HEK293 (cell line): ENCODE data around the gene CNPY4.

Source experiments
- CTCF ChIA-PET: fragments of 350-600 bp; formaldehyde crosslinking; extraction: SDS; loops from one replicate; lab custom pipeline; 2021; ENCODE audit warnings: antibody characterized with exemption; lab: Yijun Ruan, JAX
- POLR2A ChIA-PET: fragments of 300-600 bp; formaldehyde crosslinking; extraction: SDS; loops from one replicate; lab custom pipeline; 2020; ENCODE audit warnings: antibody characterized with exemption, inconsistent platforms; lab: Yijun Ruan, JAX
- H3K27ac ChIP-seq: fragments of 200-500 bp; sonication (Bioruptor generic); 2 replicates; pipeline ENCODE4 v1.5.1; 2014; ENCODE audit warnings: low read depth, low read length, control low read depth, inconsistent platforms; ENCODE audit errors: extremely low read depth
- H3K36me3 ChIP-seq, 2 experiments: fragments of 200-500 bp in 1 of 2; sonication (Bioruptor generic) in 1 of 2; 1 replicate in 1 of 2; 2 replicates in 1 of 2; pipeline ENCODE4 v1.5.1; 2014 to 2017; ENCODE audit warnings: inconsistent platforms in 2 of 2, low read length in 2 of 2; ENCODE audit not compliant: control insufficient read depth in 2 of 2, insufficient read depth in 1 of 2
- H3K4me1 ChIP-seq: fragments of 200-500 bp; sonication (Bioruptor generic); 2 replicates; pipeline ENCODE4 v1.5.1; 2014; ENCODE audit warnings: mild to moderate bottlenecking, low read length, inconsistent platforms; ENCODE audit not compliant: control insufficient read depth, insufficient read depth
- H3K4me3 ChIP-seq: 2 replicates; pipeline ENCODE4 v1.5.1; 2011; ENCODE audit warnings: low read depth, mild to moderate bottlenecking, control low read depth, low read length, moderate library complexity
- H3K9me3 ChIP-seq: fragments of 200-500 bp; sonication (Bioruptor generic); 2 replicates; pipeline ENCODE4 v1.5.1; 2014; ENCODE audit warnings: low read depth, low read length, inconsistent platforms; ENCODE audit not compliant: control insufficient read depth, insufficient read depth
- BCL11A ChIP-seq: fragments of 450-650 bp; formaldehyde crosslinking; IDR thresholded peaks from 2 replicates; pipeline ENCODE4 v1.5.1; 2016; ENCODE audit warnings: low read depth, missing biosample characterization, missing genetic modification characterization
- CTCF ChIP-seq: fragments of 450-650 bp; formaldehyde crosslinking; IDR thresholded peaks from 2 replicates; pipeline ENCODE4 v1.5.1; 2016; ENCODE audit warnings: missing biosample characterization, missing genetic modification characterization
- IKZF3 ChIP-seq: fragments of 450-650 bp; IDR thresholded peaks from 2 replicates; pipeline ENCODE4 v1.5.0; 2018; ENCODE audit warnings: missing biosample characterization, mild to moderate bottlenecking, missing genetic modification characterization, moderate library complexity
- KLF1 ChIP-seq: fragments of 450-650 bp; formaldehyde crosslinking; IDR thresholded peaks from 2 replicates; pipeline ENCODE4 v1.5.1; 2016; ENCODE audit warnings: missing biosample characterization, missing genetic modification characterization
- KLF8 ChIP-seq: fragments of 450-650 bp; formaldehyde crosslinking; IDR thresholded peaks from 2 replicates; pipeline ENCODE4 v1.5.1; 2016; ENCODE audit warnings: missing biosample characterization, missing genetic modification characterization
- SP7 ChIP-seq: fragments of 450-650 bp; formaldehyde crosslinking; IDR thresholded peaks from 2 replicates; pipeline ENCODE4 v1.5.1; 2016; ENCODE audit warnings: missing biosample characterization, missing genetic modification characterization
- YY1 ChIP-seq: fragments of 450-650 bp; formaldehyde crosslinking; IDR thresholded peaks from 2 replicates; pipeline ENCODE4 v1.5.1; 2018; ENCODE audit warnings: missing biosample characterization, missing genetic modification characterization
- YY2 ChIP-seq: fragments of 450-650 bp; formaldehyde crosslinking; IDR thresholded peaks from 2 replicates; pipeline ENCODE4 v1.5.1; 2016; ENCODE audit warnings: missing biosample characterization, missing genetic modification characterization
- ZBTB17 ChIP-seq: fragments of 450-650 bp; formaldehyde crosslinking; IDR thresholded peaks from 2 replicates; pipeline ENCODE4 v1.5.1; 2016; ENCODE audit warnings: missing biosample characterization, missing genetic modification characterization
- ZFHX2 ChIP-seq: fragments of 450-650 bp; formaldehyde crosslinking; conservative IDR thresholded peaks from 2 replicates; pipeline ENCODE4 v1.5.1; 2016; ENCODE audit warnings: missing biosample characterization, missing genetic modification characterization
- ZFP37 ChIP-seq: fragments of 450-650 bp; formaldehyde crosslinking; IDR thresholded peaks from 2 replicates; pipeline ENCODE4 v1.5.1; 2016; ENCODE audit warnings: missing biosample characterization, missing genetic modification characterization
- ZFP69B ChIP-seq: fragments of 450-650 bp; formaldehyde crosslinking; IDR thresholded peaks from 2 replicates; pipeline ENCODE4 v1.5.1; 2016; ENCODE audit warnings: missing biosample characterization, missing genetic modification characterization
- ZNF133 ChIP-seq: fragments of 450-650 bp; formaldehyde crosslinking; IDR thresholded peaks from 2 replicates; pipeline ENCODE4 v1.5.1; 2016; ENCODE audit warnings: missing biosample characterization, missing genetic modification characterization
- ZNF2 ChIP-seq: fragments of 450-650 bp; formaldehyde crosslinking; IDR thresholded peaks from 2 replicates; pipeline ENCODE4 v1.5.1; 2016; ENCODE audit warnings: missing biosample characterization, missing genetic modification characterization
- ZNF350 ChIP-seq: fragments of 450-650 bp; formaldehyde crosslinking; IDR thresholded peaks from 2 replicates; pipeline ENCODE4 v1.5.0; 2017; ENCODE audit warnings: missing biosample characterization, mild to moderate bottlenecking, missing genetic modification characterization
- ZNF391 ChIP-seq: fragments of 450-650 bp; formaldehyde crosslinking; IDR thresholded peaks from 2 replicates; pipeline ENCODE4 v1.5.1; 2016; ENCODE audit warnings: low read depth, missing biosample characterization, missing genetic modification characterization, borderline replicate concordance
- ZNF416 ChIP-seq: fragments of 450-650 bp; formaldehyde crosslinking; IDR thresholded peaks from 2 replicates; pipeline ENCODE4 v1.5.1; 2016; ENCODE audit warnings: missing biosample characterization, missing genetic modification characterization
- ZNF423 ChIP-seq: fragments of 450-650 bp; formaldehyde crosslinking; IDR thresholded peaks from 2 replicates; pipeline ENCODE4 v1.5.1; 2016; ENCODE audit warnings: missing biosample characterization, missing genetic modification characterization
- ZNF501 ChIP-seq: fragments of 450-650 bp; formaldehyde crosslinking; IDR thresholded peaks from 2 replicates; pipeline ENCODE4 v1.5.1; 2016; ENCODE audit warnings: missing biosample characterization, missing genetic modification characterization
- ZNF600 ChIP-seq: fragments of 450-650 bp; formaldehyde crosslinking; IDR thresholded peaks from 2 replicates; pipeline ENCODE4 v1.5.1; 2016; ENCODE audit warnings: missing biosample characterization, missing genetic modification characterization
- ZNF654 ChIP-seq: fragments of 450-650 bp; formaldehyde crosslinking; IDR thresholded peaks from 2 replicates; pipeline ENCODE4 v1.5.1; 2016; ENCODE audit warnings: low read depth, missing biosample characterization, missing genetic modification characterization
- ZNF660 ChIP-seq: fragments of 450-650 bp; IDR thresholded peaks from 2 replicates; pipeline ENCODE4 v1.5.1; 2018; ENCODE audit warnings: missing biosample characterization, mild to moderate bottlenecking, missing genetic modification characterization
- ZNF701 ChIP-seq: fragments of 450-650 bp; formaldehyde crosslinking; IDR thresholded peaks from 2 replicates; pipeline ENCODE4 v1.5.1; 2016; ENCODE audit warnings: missing biosample characterization, missing genetic modification characterization
- ZNF837 ChIP-seq: fragments of 450-650 bp; formaldehyde crosslinking; IDR thresholded peaks from 2 replicates; pipeline ENCODE4 v1.5.1; 2016; ENCODE audit warnings: missing biosample characterization, missing genetic modification characterization
- ZSCAN16 ChIP-seq: fragments of 450-650 bp; formaldehyde crosslinking; IDR thresholded peaks from 2 replicates; pipeline ENCODE4 v1.5.1; 2016; ENCODE audit warnings: missing biosample characterization, missing genetic modification characterization
- ZSCAN30 ChIP-seq: fragments of 450-650 bp; IDR thresholded peaks from 2 replicates; pipeline ENCODE4 v1.5.1; 2018; ENCODE audit warnings: missing biosample characterization, mild to moderate bottlenecking, missing genetic modification characterization, moderate library complexity
- ZXDB ChIP-seq: fragments of 450-650 bp; formaldehyde crosslinking; IDR thresholded peaks from 2 replicates; pipeline ENCODE4 v1.5.1; 2016; ENCODE audit warnings: missing biosample characterization, missing genetic modification characterization
- TF ChIP-seq, protein P1 (sequence below): fragments of 450-650 bp; formaldehyde crosslinking; IDR thresholded peaks from 2 replicates; pipeline ENCODE4 v1.5.1; 2016; ENCODE audit warnings: missing biosample characterization, missing genetic modification characterization
- TF ChIP-seq, protein P2 (sequence below): fragments of 450-650 bp; formaldehyde crosslinking; IDR thresholded peaks from 2 replicates; pipeline ENCODE4 v1.5.1; 2016; ENCODE audit warnings: missing biosample characterization, missing genetic modification characterization, borderline replicate concordance
- TF ChIP-seq, protein P3 (sequence below): fragments of 450-650 bp; IDR thresholded peaks from 2 replicates; pipeline ENCODE4 v1.5.1; 2018; ENCODE audit warnings: missing biosample characterization, missing genetic modification characterization

CNPY4 gene

DNA sequence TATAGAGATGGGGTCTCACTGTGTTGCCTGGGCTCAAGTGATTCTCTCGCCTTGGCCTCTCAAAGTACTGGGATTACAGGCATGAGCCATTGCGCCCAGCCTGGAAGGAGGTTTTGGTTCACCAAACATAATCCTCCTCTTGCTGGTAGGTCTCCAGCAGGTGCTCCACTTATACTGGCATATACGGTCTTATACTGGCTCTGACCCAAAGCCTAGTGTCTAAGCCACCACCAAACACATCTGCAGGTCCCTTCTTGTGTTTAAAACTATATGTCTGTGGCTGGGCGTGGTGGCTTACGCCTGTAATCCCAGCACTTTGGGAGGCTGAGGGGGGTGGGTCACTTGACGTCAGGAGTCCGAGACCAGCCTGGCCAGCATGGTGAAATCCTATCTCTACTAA lies 12.7 kb downstream of the CNPY4 start:
- no peaks in the 10 kb centered on the region for H3K4me1 ChIP-seq
- CTCF ChIA-PET: interaction anchor here (0.6 to 8.7 kb wide), 31 partner anchors 8 to 1731 kb away, joined by 3 to 119 read pairs (median 5); partner anchors contain the start of genes AP4M1, GAL3ST4, GPC2 and MCM7
- TF ChIP-seq ZSCAN16 (tag by site-specific recombination): no peak
- no peak for TF ChIP-seq ZNF416 (tag by site-specific recombination)
- no peak for TF ChIP-seq ZNF837 (tag by site-specific recombination)
- no peak for TF ChIP-seq YY2
- no peak for TF ChIP-seq ZNF350 (tag by site-specific recombination)
- TF ChIP-seq KLF1: peak; percentile 26; the same call in 1 of the 2 replicates
- TF ChIP-seq, protein P1, sequence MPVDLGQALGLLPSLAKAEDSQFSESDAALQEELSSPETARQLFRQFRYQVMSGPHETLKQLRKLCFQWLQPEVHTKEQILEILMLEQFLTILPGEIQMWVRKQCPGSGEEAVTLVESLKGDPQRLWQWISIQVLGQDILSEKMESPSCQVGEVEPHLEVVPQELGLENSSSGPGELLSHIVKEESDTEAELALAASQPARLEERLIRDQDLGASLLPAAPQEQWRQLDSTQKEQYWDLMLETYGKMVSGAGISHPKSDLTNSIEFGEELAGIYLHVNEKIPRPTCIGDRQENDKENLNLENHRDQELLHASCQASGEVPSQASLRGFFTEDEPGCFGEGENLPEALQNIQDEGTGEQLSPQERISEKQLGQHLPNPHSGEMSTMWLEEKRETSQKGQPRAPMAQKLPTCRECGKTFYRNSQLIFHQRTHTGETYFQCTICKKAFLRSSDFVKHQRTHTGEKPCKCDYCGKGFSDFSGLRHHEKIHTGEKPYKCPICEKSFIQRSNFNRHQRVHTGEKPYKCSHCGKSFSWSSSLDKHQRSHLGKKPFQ: no peak
- peak; percentile 60; the same call in 1 of the 2 replicates for TF ChIP-seq ZNF133 (tag by site-specific recombination)
- TF ChIP-seq, all 188 proteins: peak for 2
- H3K36me3 ChIP-seq: no peaks in the 10 kb centered on the region
- no peaks in the 10 kb centered on the region for H3K9me3 ChIP-seq
- H3K27ac ChIP-seq: no peak overlapping the region
- no peak overlapping the region for H3K4me3 ChIP-seq
- POLR2A ChIA-PET: interaction anchor here (0.9 to 1.3 kb wide), 3 partner anchors 17 to 297 kb away, joined by 3 to 7 read pairs (median 5); partner anchors contain the start of genes AP4M1, LAMTOR4, MCM7 and ZCWPW1

- H3K4me1 ChIP-seq: no peaks in the 10 kb centered on the region
- H3K27ac ChIP-seq: no peak overlapping the region
- CTCF ChIA-PET: interaction anchor here (0.6 to 8.7 kb wide), 43 partner anchors 8 to 1731 kb away, joined by 3 to 119 read pairs (median 4); partner anchors contain the start of genes AP4M1, GAL3ST4, GPC2 and LAMTOR4
- no peaks in the 10 kb centered on the region for H3K36me3 ChIP-seq
- POLR2A ChIA-PET: interaction anchor here (0.7 to 1.5 kb wide), 6 partner anchors 16 to 296 kb away, joined by 3 to 7 read pairs (median 4); partner anchors contain the start of genes AP4M1, LAMTOR4, MCM7 and ZCWPW1
- no peak overlapping the region for H3K4me3 ChIP-seq
- H3K9me3 ChIP-seq: no peaks in the 10 kb centered on the region
- TF ChIP-seq ZNF600 (tag by site-specific recombination): no peak
- 0 out of 2 replicates have a peak, but pooled peaks have one; percentile 41 for TF ChIP-seq KLF8 (tag by site-specific recombination)
- peak; percentile 99 for TF ChIP-seq ZNF654 (tag by site-specific recombination)
- peak; percentile 90 for TF ChIP-seq ZBTB17 (tag by site-specific recombination)
- TF ChIP-seq ZFP69B: 0 out of 2 replicates have a peak, but pooled peaks have one; percentile 20
- TF ChIP-seq SP7 (tag by site-specific recombination): peak; percentile 56; the same call in 1 of the 2 replicates
- peak; percentile 77; the same call in 1 of the 2 replicates for TF ChIP-seq ZNF2
- peak; percentile 52 for TF ChIP-seq IKZF3 (tag by site-specific recombination)
- TF ChIP-seq, protein P2, sequence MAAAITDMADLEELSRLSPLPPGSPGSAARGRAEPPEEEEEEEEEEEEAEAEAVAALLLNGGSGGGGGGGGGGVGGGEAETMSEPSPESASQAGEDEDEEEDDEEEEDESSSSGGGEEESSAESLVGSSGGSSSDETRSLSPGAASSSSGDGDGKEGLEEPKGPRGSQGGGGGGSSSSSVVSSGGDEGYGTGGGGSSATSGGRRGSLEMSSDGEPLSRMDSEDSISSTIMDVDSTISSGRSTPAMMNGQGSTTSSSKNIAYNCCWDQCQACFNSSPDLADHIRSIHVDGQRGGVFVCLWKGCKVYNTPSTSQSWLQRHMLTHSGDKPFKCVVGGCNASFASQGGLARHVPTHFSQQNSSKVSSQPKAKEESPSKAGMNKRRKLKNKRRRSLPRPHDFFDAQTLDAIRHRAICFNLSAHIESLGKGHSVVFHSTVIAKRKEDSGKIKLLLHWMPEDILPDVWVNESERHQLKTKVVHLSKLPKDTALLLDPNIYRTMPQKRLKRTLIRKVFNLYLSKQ (tag by site-specific recombination): no peak
- 0 out of 2 replicates have a peak, but pooled peaks have one; percentile 25 for TF ChIP-seq KLF1
- TF ChIP-seq, protein P3, sequence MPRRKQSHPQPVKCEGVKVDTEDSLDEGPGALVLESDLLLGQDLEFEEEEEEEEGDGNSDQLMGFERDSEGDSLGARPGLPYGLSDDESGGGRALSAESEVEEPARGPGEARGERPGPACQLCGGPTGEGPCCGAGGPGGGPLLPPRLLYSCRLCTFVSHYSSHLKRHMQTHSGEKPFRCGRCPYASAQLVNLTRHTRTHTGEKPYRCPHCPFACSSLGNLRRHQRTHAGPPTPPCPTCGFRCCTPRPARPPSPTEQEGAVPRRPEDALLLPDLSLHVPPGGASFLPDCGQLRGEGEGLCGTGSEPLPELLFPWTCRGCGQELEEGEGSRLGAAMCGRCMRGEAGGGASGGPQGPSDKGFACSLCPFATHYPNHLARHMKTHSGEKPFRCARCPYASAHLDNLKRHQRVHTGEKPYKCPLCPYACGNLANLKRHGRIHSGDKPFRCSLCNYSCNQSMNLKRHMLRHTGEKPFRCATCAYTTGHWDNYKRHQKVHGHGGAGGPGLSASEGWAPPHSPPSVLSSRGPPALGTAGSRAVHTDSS (tag by site-specific recombination): no peak
- peak; percentile 75 for TF ChIP-seq ZFP37 (tag by site-specific recombination)
- TF ChIP-seq BCL11A (tag by site-specific recombination): 0 out of 2 replicates have a peak, but pooled peaks have one; percentile 5
- 0 out of 2 replicates have a peak, but pooled peaks have one; percentile 44 for TF ChIP-seq ZNF660 (tag by site-specific recombination)
- peak; percentile 16; the same call in 1 of the 2 replicates for TF ChIP-seq ZSCAN30 (tag by site-specific recombination)
- TF ChIP-seq ZFHX2 (tag by site-specific recombination): no peak
- TF ChIP-seq ZNF423 (tag by site-specific recombination): no peak
- TF ChIP-seq ZXDB (tag by site-specific recombination): no peak
- peak; percentile 76; the same call in 1 of the 2 replicates for TF ChIP-seq ZNF391 (tag by site-specific recombination)
- TF ChIP-seq YY1 (tag by site-specific recombination): no peak
- no peak for TF ChIP-seq ZNF701 (tag by site-specific recombination)
- peak; percentile 94 for TF ChIP-seq CTCF (tag by site-specific recombination)
- TF ChIP-seq ZNF501 (tag by site-specific recombination): peak; percentile 73
These were observed 13.3 kb downstream of the CNPY4 start for GRCh38 chr7:100132697-100133151.
